Suppressor macrophage (primary cell): ENCODE data around the gene RASSF10.
A peak's percentile ranks its signal among the peaks of the same experiment; 100 is the strongest.

Experiments
- DNase-seq, 4 experiments: peaks; one replicate each; pipeline ENCODE4 v3.0.0-alpha.2; 2020 to 2022
- total RNA-seq, 17 experiments: gene quantifications; one replicate each; lab custom pipeline; 2026; ENCODE audit warnings: mixed read lengths in 6 of 17, inconsistent platforms in 3 of 17; lab: John Stamatoyannopoulos, UW

RASSF10 gene
- total RNA-seq, result 0 to 0.55 (median 0) reads per million in 17 experiments

- peak in 1 of 4 experiments; percentile 16 for DNase-seq
These were observed at the start of gene RASSF10 for GRCh38 chr11:13008625-13009475. Gene RASSF10 (plus strand): TSS chr11:13009316. CDS start chr11:13009577, 261 bp downstream.

GRCh38 chr11:12961615-12962014 lies 47.5 kb upstream of the RASSF10 start:
- no peak for DNase-seq

- DNase-seq, result peak in 3 of 4 experiments; percentile 10 to 36 (median 17)
These were observed 46.8 kb upstream of the RASSF10 start for GRCh38 chr11:12962306-12962705.

GRCh38 chr11:12963051-12963450 lies 46.1 kb upstream of the RASSF10 start:
- DNase-seq, result no peak

GRCh38 chr11:12963792-12964536 lies 45.2 kb upstream of the RASSF10 start:
- peak; percentile 63 to 78 (median 71) for DNase-seq

- no peak for DNase-seq
These were observed 44.5 kb upstream of the RASSF10 start for GRCh38 chr11:12964650-12965049.

- DNase-seq, result no peak
These were observed 43.1 kb upstream of the RASSF10 start for GRCh38 chr11:12966002-12966401.

- DNase-seq, result no peak
These were observed 41.0 kb upstream of the RASSF10 start for GRCh38 chr11:12968101-12968500.

- no peak for DNase-seq
These were observed 40.3 kb upstream of the RASSF10 start for GRCh38 chr11:12968826-12969225.

GRCh38 chr11:12971955-12972354 lies 37.2 kb upstream of the RASSF10 start:
- no peak for DNase-seq

GRCh38 chr11:12973528-12974181 lies 35.5 kb upstream of the RASSF10 start:
- no peak for DNase-seq

- DNase-seq, result peak in 1 of 4 experiments; percentile 8
These were observed 33.9 kb upstream of the RASSF10 start for GRCh38 chr11:12975195-12975594.

GRCh38 chr11:12979928-12980689 lies 29.0 kb upstream of the RASSF10 start:
- peak in 3 of 4 experiments; percentile 11 to 40 (median 19) for DNase-seq

- no peak for DNase-seq
These were observed 27.2 kb upstream of the RASSF10 start for GRCh38 chr11:12981676-12982522.

- no peak for DNase-seq
These were observed 25.8 kb upstream of the RASSF10 start for GRCh38 chr11:12983336-12983735.

- no peak for DNase-seq
These were observed 22.8 kb upstream of the RASSF10 start for GRCh38 chr11:12986194-12986898.

GRCh38 chr11:12989428-12990161 lies 19.5 kb upstream of the RASSF10 start:
- peak in 3 of 4 experiments; percentile 24 to 33 (median 32) for DNase-seq

- DNase-seq, result no peak
These were observed 19.0 kb upstream of the RASSF10 start for GRCh38 chr11:12990162-12990480.

GRCh38 chr11:12991426-12991825 lies 17.7 kb upstream of the RASSF10 start:
- no peak for DNase-seq

GRCh38 chr11:12993626-12994025 lies 15.5 kb upstream of the RASSF10 start:
- DNase-seq, result no peak
